HG03460 (cell line): ENCODE results near the gene RFX2.
"Not testable (repeated sequence)": the region's sequence is repeated elsewhere in the genome, so short reads cannot be mapped to it uniquely, and the experiment has no call there.

Source experiments
- ATAC-seq: cut with Tn5 transposase; IDR thresholded peaks from one replicate; pipeline ENCODE4 v1.9.1; 2021; ENCODE audit not compliant: unreplicated experiment

The RFX2 gene

DNA sequence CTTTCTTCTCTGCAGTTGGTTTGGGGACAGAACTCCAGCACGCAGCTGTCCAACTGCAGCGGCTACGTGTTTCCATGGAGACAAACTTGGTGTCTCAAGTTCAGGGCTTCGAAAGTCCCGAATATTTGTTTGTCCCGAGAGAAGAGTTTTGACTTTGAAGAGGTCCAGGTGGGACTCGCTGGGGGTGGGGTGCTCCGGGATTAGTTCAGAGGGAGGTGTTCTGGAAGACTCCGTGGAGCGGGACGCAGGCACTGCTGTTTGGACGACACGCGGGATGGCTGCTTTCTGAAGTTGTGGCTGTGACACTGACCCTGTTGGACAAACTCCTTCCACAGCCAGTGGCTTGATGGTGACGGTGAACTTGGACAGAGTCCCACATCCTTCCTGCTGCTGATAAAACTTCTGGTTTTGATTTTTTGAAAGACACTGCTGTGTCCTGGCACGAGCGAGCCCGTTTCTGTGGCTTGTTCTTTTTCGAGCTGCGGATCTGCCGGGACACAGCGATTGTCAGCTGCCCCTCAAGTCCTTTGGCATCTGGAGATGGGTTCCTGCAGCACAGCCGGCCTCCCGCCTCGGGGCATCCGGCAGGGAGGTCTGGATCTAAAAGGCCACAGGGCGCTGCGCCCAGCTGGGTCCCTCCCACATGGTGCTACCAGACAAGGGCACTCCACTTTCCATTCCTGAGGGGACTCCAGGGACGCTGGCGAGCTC, 116.5 kb downstream of the RFX2 start:
- ATAC-seq = no peak

- no peak for ATAC-seq
Observed at GRCh38 chr19:5993201-5993600, 117.1 kb downstream of the RFX2 start.

GRCh38 chr19:5992756-5993155, 117.5 kb downstream of the RFX2 start:
- no peak for ATAC-seq

DNA sequence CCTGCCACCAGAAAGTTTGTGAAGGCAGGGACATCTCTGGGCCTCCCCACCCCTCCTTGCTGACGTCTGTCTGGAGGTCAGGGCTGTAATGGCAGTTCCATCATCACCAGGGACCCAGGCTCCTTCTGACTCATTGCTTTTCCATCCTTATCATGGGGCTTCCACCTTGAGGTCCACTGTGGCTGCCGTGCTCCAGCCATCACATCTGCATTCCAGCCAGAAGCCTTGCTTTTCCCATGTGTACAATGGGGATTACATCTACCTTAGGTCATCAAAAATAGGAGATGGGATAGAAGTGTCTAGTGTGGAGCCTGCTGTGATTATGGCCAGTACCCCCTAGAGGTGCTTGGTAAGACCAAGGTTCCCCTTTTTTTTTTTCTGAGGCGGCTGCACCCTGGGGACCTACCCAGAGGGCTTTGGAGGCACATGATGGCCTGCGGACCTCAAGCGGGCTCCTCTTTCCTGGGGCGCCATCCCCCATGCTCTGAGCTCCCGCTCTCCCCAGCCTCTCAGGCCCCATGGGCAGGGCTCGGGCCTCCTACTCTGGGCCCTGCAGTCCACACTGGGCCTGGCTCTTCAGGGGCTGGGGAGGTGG, 119.0 kb downstream of the RFX2 start:
- no peak for ATAC-seq

DNA sequence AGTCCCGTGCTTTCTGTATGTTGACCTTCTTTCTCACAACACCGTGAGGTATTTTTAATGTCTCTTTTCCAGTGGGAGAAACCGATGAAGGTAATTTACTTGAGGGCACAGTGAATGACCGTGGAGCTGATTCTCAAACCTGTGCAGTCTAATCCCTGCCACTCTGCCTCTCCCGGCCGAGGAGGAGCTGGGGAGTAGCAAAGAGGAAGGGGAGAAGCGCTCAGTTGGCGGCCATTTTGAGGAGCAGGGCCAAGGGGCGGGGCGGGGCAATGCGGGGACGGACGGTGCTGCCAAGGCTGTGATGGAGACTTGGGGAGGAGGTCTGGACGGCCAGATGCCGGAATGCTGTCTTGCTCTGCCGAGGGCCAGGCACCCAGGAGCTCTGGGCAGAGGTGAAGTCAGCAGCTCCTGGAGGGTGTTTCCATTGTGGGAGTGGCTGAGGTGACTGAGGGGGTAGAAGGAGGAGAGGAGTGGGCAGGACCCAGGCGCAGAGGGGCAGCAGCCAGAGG, 120.0 kb downstream of the RFX2 start:
- ATAC-seq = no peak

DNA sequence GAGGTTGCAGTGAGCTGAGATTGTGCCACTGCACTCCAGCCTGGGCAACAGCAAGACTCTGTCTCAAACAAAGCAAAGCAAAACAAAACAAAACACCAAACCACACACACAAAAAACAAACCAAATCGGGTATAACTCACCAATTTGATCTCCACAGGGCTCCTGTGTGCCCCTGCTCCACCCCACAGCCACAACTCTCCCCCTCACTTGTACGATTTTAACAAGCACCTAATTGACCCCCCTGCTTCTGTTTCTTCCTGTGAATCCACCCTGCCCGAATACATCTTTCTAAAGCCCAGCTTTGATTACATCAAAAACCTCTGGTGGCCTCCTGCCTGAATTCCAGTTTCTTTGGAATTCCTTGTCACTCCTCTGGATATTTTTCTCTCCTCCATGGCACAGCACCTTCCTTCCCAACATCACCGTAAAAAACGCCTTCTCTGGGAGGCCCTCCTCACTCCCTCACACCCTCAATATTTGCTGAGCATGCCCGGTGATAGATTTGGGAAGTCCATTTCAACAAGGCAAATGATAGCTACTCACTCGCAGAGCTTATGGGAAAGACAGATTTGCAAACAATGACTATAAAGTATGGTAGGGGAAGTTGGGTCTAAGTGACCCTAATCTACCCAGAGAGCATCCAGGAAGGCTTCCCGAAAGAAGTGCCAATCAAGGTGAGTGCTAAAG, 120.8 kb downstream of the RFX2 start:
- ATAC-seq = no peak

GRCh38 chr19:5988517-5989387, 121.5 kb downstream of the RFX2 start:
- ATAC-seq = no peak

DNA sequence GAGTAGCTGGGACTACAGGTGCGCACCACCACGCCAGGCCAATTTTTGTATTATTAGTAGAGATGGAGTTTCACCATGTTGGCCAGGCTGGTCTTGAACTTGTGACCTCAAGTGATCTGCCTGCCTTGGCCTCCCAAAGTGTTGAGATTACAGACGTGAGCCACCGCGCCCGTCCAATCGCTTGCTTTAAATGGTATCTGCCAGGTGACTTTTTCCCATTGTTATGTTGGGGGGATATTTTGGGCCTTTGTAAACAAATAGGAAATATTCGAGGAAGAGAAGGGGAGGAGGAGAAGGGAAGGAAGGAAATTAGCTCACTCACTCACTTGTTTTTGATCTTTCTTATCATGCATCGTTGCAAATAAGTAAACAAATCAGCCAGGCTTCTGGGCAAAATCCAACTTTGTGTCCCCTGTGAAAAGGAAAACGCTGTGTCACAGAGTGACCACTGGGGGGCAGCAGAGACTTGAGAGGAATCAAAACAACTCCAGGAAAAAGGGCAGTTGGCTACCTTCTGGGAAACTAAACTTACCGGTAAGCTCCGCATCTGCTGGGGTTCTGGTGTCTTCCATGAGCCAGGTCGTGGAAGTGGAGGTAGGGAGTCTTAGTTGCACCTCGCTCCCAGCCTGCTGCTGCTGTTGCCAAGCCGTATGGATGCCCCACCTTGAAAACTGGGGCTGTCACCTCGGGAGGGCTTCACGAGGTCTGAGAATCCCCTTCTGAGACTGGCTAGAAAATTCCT, 123.1 kb downstream of the RFX2 start:
- ATAC-seq = no peak

DNA sequence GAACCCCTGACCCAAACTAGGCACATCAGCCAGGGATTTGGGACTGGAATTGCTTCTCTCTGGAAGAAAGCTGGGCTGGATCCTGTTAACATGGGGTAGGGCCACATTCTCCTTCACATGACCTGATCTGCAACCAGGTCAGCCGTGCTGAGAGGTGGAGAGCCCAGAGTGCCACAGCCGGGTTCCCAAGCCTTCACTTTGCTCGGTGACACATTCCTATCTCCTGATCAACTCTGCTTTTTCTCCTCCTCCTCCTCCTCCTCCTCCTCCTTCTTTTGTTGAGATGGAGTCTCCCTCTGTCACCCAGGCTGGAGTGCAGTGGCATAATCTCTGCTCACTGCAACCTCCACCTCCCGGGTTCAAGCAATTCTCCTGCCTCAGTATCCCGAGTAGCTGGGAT, 124.5 kb downstream of the RFX2 start:
- ATAC-seq = not testable (repeated sequence)

- ATAC-seq = no peak
Observed at GRCh38 chr19:5985098-5985783, 125.1 kb downstream of the RFX2 start.

DNA sequence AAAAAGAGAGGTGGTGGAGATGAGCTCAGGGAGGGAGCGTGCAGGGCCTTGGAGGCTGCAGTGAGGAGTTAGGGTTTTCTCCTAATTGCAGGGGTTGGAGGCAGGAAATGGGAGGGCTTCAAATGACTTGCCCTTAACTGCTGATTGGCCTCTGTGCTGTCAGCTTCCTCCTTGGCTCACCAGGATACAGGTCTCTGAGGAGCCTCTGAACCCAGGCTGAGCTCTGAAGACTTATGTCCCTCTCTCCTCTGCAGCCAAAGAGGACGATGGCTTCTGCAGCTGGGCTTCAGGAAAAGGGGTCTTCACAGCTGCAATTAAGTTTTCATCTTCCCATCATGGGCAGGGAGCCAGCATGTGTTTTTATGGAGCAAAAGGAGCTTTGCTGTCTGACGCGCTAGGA, 125.7 kb downstream of the RFX2 start:
- ATAC-seq = no peak

DNA sequence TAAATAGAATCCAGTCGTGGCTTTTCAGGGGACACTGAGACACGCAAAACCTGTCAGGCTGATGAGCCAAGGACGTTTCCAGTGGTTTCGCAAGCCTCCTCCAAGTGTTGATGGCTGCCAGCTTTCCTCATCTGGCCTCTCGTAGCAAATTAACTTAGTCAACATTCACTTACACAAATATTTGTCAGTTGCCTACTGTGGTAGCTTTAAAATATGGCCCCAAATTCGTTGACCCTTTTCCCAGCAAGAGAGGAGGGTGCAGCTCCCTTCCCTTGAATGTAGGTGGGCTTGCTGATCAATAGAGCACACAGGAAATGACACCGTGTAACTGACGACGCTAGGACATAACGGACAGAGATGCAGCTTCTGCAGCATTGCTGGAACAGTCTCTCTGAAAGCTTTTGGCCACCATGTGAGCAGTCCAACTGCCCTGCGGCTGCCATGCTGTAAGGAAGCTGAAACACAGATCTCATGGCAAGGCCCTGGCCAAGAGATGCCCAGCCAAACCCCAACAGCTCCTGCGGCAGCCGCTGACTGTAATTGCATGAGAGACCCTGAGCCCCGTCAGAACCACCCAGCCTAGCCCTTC, 126.8 kb downstream of the RFX2 start:
- ATAC-seq = no peak

GRCh38 chr19:5978606-5979552, 131.4 kb downstream of the RFX2 start:
- ATAC-seq = no peak

DNA sequence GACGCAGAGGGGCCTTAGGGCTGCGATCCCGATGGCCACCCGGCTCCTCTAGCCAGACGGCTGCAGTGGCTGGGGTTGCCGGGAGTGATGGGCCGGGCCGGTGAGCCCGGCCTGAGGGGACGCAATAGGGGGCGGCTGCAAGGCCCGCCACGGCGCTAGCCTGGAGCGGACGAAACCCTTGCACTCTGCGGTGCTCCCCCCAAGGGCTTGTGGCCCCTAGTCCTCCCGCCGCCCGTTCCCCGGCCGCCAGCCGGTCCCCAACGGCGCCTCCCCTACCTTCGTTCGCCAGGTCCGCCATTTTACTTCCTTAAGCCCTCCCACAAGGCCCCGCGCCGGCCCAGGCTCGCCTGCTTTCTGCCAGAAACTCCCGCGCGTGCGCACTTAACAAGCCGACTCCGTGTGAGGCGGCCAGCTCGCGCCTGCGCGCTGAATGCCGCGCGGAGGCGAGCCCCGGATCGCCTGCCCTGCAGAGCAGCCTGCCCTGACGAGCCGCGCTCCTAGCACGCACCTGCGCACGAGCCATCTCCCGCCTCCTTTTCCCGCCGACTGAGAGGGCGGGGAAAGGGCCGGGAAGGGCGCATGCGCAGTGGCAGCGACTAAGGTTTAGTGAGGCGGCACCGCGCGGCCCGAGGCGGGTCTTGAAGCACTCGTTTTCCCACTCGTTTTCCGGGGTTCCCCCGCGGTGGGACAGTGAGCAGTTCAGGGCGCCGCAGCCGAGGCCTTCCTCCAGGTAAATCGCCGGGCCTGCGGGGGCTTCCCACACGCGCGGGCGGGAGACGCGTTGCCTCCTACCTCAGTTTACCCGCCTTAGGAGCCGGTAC, 132.3 kb downstream of the RFX2 start, which contains the start of gene RANBP3:
TSS of gene RANBP3 (minus strand) at position 356 of the 821 bp plus-strand sequence. CDS start at position 298, 58 bp downstream.
- peak; percentile 81 for ATAC-seq

DNA sequence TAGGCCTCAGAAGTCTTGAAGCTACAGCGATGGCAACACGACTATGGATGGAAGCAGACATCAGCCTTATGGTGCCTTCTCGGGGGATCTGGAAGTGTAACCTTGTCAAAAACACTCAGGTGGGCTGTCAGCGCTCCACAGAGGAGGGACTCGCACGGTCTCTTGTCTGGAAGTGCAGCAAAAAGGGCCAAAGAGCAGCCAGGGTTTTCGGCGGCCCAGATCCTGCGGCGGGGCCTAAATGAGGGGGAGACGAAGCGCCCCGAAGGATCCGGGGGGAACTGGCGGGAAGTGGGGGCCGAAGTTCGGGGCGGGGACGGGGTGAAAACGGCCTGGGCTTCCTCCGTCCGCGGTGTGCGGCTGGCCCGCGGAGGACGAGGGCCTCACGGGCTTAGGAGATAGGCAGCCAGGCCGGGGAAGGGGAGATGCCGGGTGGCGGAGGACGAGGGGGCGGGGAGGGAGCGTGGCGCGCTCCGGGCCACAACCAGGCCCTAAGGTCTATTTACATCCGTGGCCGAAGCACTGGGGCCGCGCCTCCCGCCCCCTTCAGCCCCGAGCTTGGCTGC, 133.0 kb downstream of the RFX2 start:
- ATAC-seq = peak; percentile 10

GRCh38 chr19:5976768-5977167, 133.5 kb downstream of the RFX2 start:
- no peak for ATAC-seq

DNA sequence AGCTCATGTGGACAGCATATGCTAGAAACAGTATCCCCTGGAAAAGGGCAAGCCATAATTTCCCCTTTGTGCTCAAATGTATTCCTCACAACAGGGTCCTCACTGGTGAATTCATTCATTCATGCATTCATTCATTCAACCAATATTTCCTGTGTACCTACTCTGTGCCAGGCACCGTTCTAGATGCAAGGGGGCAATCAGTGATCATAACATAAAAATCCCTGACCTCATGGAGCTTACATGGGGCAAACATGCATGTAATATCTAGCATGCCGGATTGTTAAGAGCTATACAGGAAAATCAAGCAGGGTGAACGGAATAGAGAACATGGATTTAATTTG, 134.9 kb downstream of the RFX2 start:
- ATAC-seq = no peak
